Gastroesophageal sphincter (tissue), 3 donors: ENCODE data around the gene MOV10L1.

Source experiments
- EP300 ChIP-seq: sonication (generic); formaldehyde crosslinking; IDR thresholded peaks from one replicate; pipeline ENCODE4 v1.6.1; 2017; ENCODE audit warnings: antibody characterized with exemption, mild to moderate bottlenecking
- POLR2A ChIP-seq, 2 donors: fragments of 450-650 bp; IDR thresholded peaks; one replicate each; pipeline ENCODE4 v1.6.1; 2017; ENCODE audit warnings: antibody characterized with exemption in 2 of 2, mild to moderate bottlenecking in 2 of 2, moderate library complexity in 1 of 2
- POLR2AphosphoS5 ChIP-seq: sonication (generic); formaldehyde crosslinking; IDR thresholded peaks from one replicate; pipeline ENCODE4 v1.6.1; 2017; ENCODE audit warnings: antibody characterized with exemption
- TF ChIP-seq, protein P1 (sequence below), 4 experiments: fragments of 200-600 bp in 2 of 4; fragments of 450-650 bp in 2 of 4; sonication (generic) in 1 of 4; IDR thresholded peaks; one replicate each; pipeline ENCODE4 v1.5.1; 2017 to 2019; ENCODE audit warnings: antibody characterized with exemption in 4 of 4, mild to moderate bottlenecking in 2 of 4, moderate library complexity in 2 of 4

DNA sequence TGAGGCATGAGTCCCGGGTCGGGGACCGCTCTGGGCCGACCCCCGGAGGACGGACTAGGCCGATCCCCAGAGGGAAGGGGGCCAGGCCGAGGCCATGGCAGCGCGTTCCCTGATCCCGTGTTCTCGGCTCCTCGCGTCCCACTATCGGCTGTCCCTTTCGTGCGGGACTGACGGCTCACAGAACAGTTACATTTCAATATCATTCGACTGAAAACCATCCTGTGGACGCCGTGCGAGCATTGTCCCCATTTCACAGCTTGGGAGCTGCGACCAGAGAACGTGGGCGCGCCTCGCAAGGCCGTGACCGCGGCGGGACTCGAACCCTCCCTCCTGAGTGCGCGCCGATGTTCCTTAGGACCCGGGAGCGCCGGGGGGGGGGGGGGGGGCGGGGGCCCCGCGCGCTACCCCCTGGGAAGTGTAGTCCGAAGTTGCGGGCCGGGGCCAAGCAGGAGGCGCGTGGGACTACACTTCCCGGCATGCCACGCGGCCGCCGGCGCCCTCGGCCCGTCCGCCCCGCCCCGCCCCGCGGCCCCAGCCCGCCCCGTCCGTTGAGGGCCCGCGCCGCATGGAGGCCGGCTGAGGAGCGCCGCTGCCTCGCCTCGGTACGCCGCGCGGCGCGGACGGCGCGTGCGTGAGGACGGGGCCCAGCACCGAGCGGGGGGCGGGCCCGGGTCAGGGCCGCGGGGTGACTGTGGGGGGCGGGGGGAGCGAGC lies 95.7 kb downstream of the MOV10L1 start, which contains the start of gene TRABD:
- TF ChIP-seq, protein P1, sequence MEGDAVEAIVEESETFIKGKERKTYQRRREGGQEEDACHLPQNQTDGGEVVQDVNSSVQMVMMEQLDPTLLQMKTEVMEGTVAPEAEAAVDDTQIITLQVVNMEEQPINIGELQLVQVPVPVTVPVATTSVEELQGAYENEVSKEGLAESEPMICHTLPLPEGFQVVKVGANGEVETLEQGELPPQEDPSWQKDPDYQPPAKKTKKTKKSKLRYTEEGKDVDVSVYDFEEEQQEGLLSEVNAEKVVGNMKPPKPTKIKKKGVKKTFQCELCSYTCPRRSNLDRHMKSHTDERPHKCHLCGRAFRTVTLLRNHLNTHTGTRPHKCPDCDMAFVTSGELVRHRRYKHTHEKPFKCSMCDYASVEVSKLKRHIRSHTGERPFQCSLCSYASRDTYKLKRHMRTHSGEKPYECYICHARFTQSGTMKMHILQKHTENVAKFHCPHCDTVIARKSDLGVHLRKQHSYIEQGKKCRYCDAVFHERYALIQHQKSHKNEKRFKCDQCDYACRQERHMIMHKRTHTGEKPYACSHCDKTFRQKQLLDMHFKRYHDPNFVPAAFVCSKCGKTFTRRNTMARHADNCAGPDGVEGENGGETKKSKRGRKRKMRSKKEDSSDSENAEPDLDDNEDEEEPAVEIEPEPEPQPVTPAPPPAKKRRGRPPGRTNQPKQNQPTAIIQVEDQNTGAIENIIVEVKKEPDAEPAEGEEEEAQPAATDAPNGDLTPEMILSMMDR (IDR thresholded peaks at IDR 0.05), result no peak
- no peak for TF ChIP-seq POLR2A (IDR thresholded peaks at IDR 0.05)
- TF ChIP-seq EP300, result no peak
- no peak for TF ChIP-seq POLR2AphosphoS5
